Panc1 (cell line): ENCODE results near the gene INTS6L.

ENCODE experiments used
- CTCF ChIP-seq: fragments of 450-650 bp; IDR thresholded peaks from 2 replicates; pipeline ENCODE4 v1.5.1; 2017; ENCODE audit warnings: mild to moderate bottlenecking
- POLR2AphosphoS5 ChIP-seq: IDR thresholded peaks from 2 replicates; pipeline ENCODE4 v1.6.1; 2012; ENCODE audit warnings: mild to moderate bottlenecking, low read depth, low read length, moderate library complexity
- REST ChIP-seq, 2 experiments: IDR thresholded peaks; 2 replicates each; pipeline ENCODE4 v1.6.1; 2011 to 2012; ENCODE audit warnings: low read depth in 2 of 2, control low read depth in 1 of 2, low read length in 1 of 2, mild to moderate bottlenecking in 1 of 2, moderate library complexity in 1 of 2; ENCODE audit not compliant: insufficient read depth in 1 of 2
- SIN3A ChIP-seq: IDR thresholded peaks from 2 replicates; pipeline ENCODE4 v1.6.1; 2012; ENCODE audit warnings: low read depth, mild to moderate bottlenecking, low read length, moderate library complexity, borderline replicate concordance; ENCODE audit not compliant: insufficient read depth
- TCF7L2 ChIP-seq: IDR thresholded peaks from 2 replicates; pipeline ENCODE4 v1.6.1; 2011; ENCODE audit warnings: mild to moderate bottlenecking, low read depth, low read length, inconsistent platforms

- TF ChIP-seq SIN3A: no peak
- no peak for TF ChIP-seq POLR2AphosphoS5
- no peak for TF ChIP-seq REST (IDR thresholded peaks at IDR 0.05; ENCODE audit: insufficient read depth in 1 of 2, low read depth in 2 of 2, low read length in 1 of 2)
- TF ChIP-seq CTCF: no peak; the same call in 1 of the 2 replicates
- TF ChIP-seq TCF7L2: no peak
Measured at GRCh38 chrX:135497736-135498135, 22.7 kb upstream of the INTS6L start.
